D721Med (cell line): ENCODE results near the gene PCDHGC3.

Experiments
- DNase-seq: peaks from one replicate; pipeline ENCODE4 v3.0.0; 2011; ENCODE audit warnings: low spot score; ENCODE audit not compliant: insufficient read length
- FAIRE-seq: peaks from 2 replicates; lab custom pipeline; 2011; peaks lifted over from hg19 to GRCh38; lab: Jason Lieb, UNC
- TF ChIP-seq, protein P1 (sequence below): IDR thresholded peaks from 2 replicates; pipeline ENCODE4 v1.5.1; 2012; ENCODE audit warnings: mild to moderate bottlenecking, control low read depth; ENCODE audit not compliant: insufficient read depth; ENCODE audit errors: missing control alignments

The PCDHGC3 gene

DNA sequence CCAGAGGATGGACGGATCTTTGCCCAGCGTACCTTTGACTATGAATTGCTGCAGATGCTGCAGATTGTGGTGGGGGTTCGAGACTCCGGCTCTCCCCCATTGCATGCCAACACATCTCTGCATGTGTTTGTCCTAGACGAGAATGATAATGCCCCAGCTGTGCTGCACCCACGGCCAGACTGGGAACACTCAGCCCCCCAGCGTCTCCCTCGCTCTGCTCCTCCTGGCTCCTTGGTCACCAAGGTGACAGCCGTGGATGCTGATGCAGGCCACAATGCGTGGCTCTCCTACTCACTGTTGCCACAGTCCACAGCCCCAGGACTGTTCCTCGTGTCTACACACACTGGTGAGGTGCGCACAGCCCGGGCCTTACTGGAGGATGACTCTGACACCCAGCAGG is 15.0 kb downstream of the PCDHGC3 start:
- TF ChIP-seq, protein P1, sequence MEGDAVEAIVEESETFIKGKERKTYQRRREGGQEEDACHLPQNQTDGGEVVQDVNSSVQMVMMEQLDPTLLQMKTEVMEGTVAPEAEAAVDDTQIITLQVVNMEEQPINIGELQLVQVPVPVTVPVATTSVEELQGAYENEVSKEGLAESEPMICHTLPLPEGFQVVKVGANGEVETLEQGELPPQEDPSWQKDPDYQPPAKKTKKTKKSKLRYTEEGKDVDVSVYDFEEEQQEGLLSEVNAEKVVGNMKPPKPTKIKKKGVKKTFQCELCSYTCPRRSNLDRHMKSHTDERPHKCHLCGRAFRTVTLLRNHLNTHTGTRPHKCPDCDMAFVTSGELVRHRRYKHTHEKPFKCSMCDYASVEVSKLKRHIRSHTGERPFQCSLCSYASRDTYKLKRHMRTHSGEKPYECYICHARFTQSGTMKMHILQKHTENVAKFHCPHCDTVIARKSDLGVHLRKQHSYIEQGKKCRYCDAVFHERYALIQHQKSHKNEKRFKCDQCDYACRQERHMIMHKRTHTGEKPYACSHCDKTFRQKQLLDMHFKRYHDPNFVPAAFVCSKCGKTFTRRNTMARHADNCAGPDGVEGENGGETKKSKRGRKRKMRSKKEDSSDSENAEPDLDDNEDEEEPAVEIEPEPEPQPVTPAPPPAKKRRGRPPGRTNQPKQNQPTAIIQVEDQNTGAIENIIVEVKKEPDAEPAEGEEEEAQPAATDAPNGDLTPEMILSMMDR = no peak
- FAIRE-seq (no peak), DNase-seq (no peak)

- no peak for DNase-seq
- TF ChIP-seq, protein P1 = no peak
- no peak for FAIRE-seq
Observed at GRCh38 chr5:141491323-141492167, 15.8 kb downstream of the PCDHGC3 start.

- TF ChIP-seq, protein P1 = no peak
- no peak for FAIRE-seq
- no peak for DNase-seq
Observed at GRCh38 chr5:141492168-141492885, 16.6 kb downstream of the PCDHGC3 start.

GRCh38 chr5:141493500-141494422 is 18.0 kb downstream of the PCDHGC3 start:
- DNase-seq (no peak), FAIRE-seq (no peak)
- TF ChIP-seq, protein P1 = no peak

DNA sequence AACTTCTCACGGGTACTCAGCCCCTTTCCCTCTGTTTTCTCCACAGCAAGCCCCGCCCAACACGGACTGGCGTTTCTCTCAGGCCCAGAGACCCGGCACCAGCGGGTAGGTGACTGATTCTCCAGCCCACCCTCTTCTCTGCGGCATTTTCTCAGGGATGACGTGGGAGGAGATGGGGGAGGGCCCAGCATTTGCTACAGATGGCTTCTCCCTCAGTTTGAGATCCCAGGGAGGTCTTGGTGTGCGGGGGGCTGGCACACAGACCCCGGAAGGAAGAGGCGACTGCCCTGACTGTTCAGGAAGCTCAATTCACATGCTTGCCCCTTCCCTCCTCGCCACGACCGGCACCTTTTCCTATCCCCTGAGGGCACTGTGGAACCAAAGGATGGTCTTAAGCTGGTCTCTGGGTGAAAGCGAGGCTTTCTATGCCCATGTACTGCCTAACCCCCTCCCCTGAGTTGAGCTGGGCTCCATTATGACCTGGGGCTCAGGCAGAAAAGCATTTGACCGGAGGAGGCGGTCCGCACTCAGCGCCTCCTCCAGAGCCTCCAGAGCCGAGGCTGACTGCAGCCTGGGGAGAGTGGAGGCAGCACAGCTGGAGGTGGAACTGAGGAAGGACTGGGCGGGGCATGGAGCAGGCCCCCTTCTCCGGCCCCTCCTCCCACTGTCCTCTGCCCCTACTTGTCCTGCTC is 19.1 kb downstream of the PCDHGC3 start:
- DNase-seq = no peak
- FAIRE-seq = no peak
- TF ChIP-seq, protein P1 = no peak

GRCh38 chr5:141495453-141495811 is 19.7 kb downstream of the PCDHGC3 start:
- no peak for DNase-seq
- no peak for FAIRE-seq
- TF ChIP-seq, protein P1 = no peak
